HCT116 (cell line): ENCODE results near the gene RALGPS2. TPM values are rescaled to one million over a fixed set of nuclear protein-coding genes. Genes with fewer than 3 reads are reported as not detected.

Experiments
- ATAC-seq: fragments of 200-7000 bp; cut with Tn5 transposase; 2 replicates; pipeline ENCODE4 v1.9.1; 2020; ENCODE audit warnings: mild to moderate bottlenecking, moderate library complexity
- BruUV-seq: library from RNA; stranded (reverse); fragments of 400-500 nt; replicated peaks from 2 replicates; lab custom pipeline; 2021; lab: Mats Ljungman, UMichigan
- CTCF ChIA-PET: fragments of 300-600 bp; sonication (Branson Sonifier 250); formaldehyde crosslinking; loops from one replicate; lab custom pipeline; 2021; ENCODE audit warnings: antibody characterized with exemption; lab: Charles Lee
- POLR2A ChIA-PET: fragments of 300-600, 350-600 bp; sonication (Branson Sonifier 250); formaldehyde crosslinking; loops from one replicate; lab custom pipeline; 2021; ENCODE audit warnings: antibody characterized with exemption; lab: Charles Lee
- RAD21 ChIA-PET, 2 experiments: fragments of 300-600 bp; sonication (Branson Sonifier 250); formaldehyde crosslinking; loops; one replicate each; lab custom pipeline; 2023; ENCODE audit warnings: low total read pairs in 2 of 2; ENCODE audit not compliant: uncharacterized antibody in 2 of 2, unreplicated experiment in 2 of 2, low non-redundant PET in 1 of 2; lab: Charles Lee
- DNase-seq: peaks from one replicate; pipeline ENCODE4 v3.0.0-alpha.2; 2010; ENCODE audit warnings: low read depth, low spot score
- H2AFZ ChIP-seq: fragments of 200-600 bp; shearing (Covaris generic), sonication (generic); 2 replicates; pipeline ENCODE4 v1.6.1; 2017; ENCODE audit warnings: low read depth, mixed run types, mixed read lengths, antibody characterized with exemption, low read length; ENCODE audit not compliant: poor library complexity, severe bottlenecking
- H3K27ac ChIP-seq: 2 replicates; pipeline ENCODE4 v1.5.1; 2012; ENCODE audit warnings: low read depth, low read length
- H3K27me3 ChIP-seq: fragments of 200-600 bp; sonication (generic); 2 replicates; pipeline ENCODE4 v1.6.1; 2016; ENCODE audit warnings: mixed run types, low read length, mixed read lengths; ENCODE audit not compliant: insufficient read depth
- H3K36me3 ChIP-seq, 2 experiments: fragments of 200-500 bp in 1 of 2; fragments of 200-600 bp in 1 of 2; sonication (Bioruptor generic) in 1 of 2; sonication (generic) in 1 of 2; 2 replicates each; pipeline versions ENCODE4 v1.5.1 to v1.6.1; 2014 to 2016; ENCODE audit warnings: low read length in 2 of 2, inconsistent platforms in 1 of 2, mixed read lengths in 1 of 2, mixed run types in 1 of 2; ENCODE audit not compliant: insufficient read depth in 2 of 2, control insufficient read depth in 1 of 2
- H3K4me1 ChIP-seq, 2 experiments: fragments of 200-600 bp in 1 of 2; sonication (generic) in 1 of 2; 2 replicates each; pipeline versions ENCODE4 v1.5.1 to v1.6.1; 2012 to 2017; ENCODE audit warnings: low read length in 2 of 2, inconsistent platforms in 1 of 2, mild to moderate bottlenecking in 1 of 2, mixed read lengths in 1 of 2, mixed run types in 1 of 2, moderate library complexity in 1 of 2; ENCODE audit not compliant: insufficient read depth in 2 of 2, control insufficient read depth in 1 of 2
- H3K4me2 ChIP-seq: fragments of 200-600 bp; sonication (generic); 2 replicates; pipeline ENCODE4 v1.6.1; 2017; ENCODE audit warnings: mixed run types, low read length, mixed read lengths
- H3K4me3 ChIP-seq, 2 experiments: fragments of 200-600 bp in 1 of 2; sonication (generic) in 1 of 2; replicated peaks in 1 of 2; 2 replicates each; pipeline ENCODE4 v1.5.1; 2011 to 2016; ENCODE audit warnings: low read length in 2 of 2, control low read depth in 1 of 2, low read depth in 1 of 2, mild to moderate bottlenecking in 1 of 2, mixed read lengths in 1 of 2, mixed run types in 1 of 2
- H3K79me2 ChIP-seq: fragments of 200-600 bp; sonication (generic); 2 replicates; pipeline ENCODE4 v1.6.1; 2017; ENCODE audit warnings: mild to moderate bottlenecking, mixed run types, low read length, moderate library complexity, mixed read lengths; ENCODE audit not compliant: insufficient read depth
- H3K9ac ChIP-seq: fragments of 200-600 bp; sonication (generic); 2 replicates; pipeline ENCODE4 v1.6.1; 2016; ENCODE audit warnings: low read length, mixed read lengths
- H3K9me2 ChIP-seq: fragments of 200-600 bp; sonication (generic), shearing (Covaris generic); 2 replicates; pipeline ENCODE4 v1.6.1; 2017; ENCODE audit warnings: mixed run types, mild to moderate bottlenecking, moderate library complexity; ENCODE audit not compliant: insufficient read depth
- H3K9me3 ChIP-seq, 2 experiments: fragments of 200-500 bp in 1 of 2; fragments of 200-600 bp in 1 of 2; sonication (Bioruptor generic) in 1 of 2; sonication (generic) in 1 of 2; 2 replicates each; pipeline ENCODE4 v1.6.1; 2014 to 2017; ENCODE audit warnings: low read length in 2 of 2, mixed read lengths in 2 of 2, inconsistent platforms in 1 of 2, low read depth in 1 of 2, mild to moderate bottlenecking in 1 of 2, mixed run types in 1 of 2, moderate library complexity in 1 of 2; ENCODE audit not compliant: control insufficient read depth in 1 of 2, insufficient read depth in 1 of 2
- H4K20me1 ChIP-seq: fragments of 200-600 bp; sonication (generic), shearing (Covaris generic); 2 replicates; pipeline ENCODE4 v1.6.1; 2017; ENCODE audit warnings: mixed run types, mild to moderate bottlenecking, moderate library complexity; ENCODE audit not compliant: insufficient read depth
- CBX3 ChIP-seq: IDR thresholded peaks from 2 replicates; pipeline ENCODE4 v1.6.1; 2012; ENCODE audit warnings: low read depth
- CTCF ChIP-seq, 3 experiments: fragments of 200-600 bp in 1 of 3; sonication (generic) in 1 of 3; IDR thresholded peaks in 2 of 3; conservative IDR thresholded peaks in 1 of 3; 2 replicates each; pipeline ENCODE4 v1.5.1; 2012 to 2017; ENCODE audit warnings: low read depth in 2 of 3, low read length in 2 of 3, antibody characterized with exemption in 1 of 3, borderline replicate concordance in 1 of 3, control low read depth in 1 of 3, mild to moderate bottlenecking in 1 of 3, mixed read lengths in 1 of 3, mixed run types in 1 of 3, moderate library complexity in 1 of 3; ENCODE audit not compliant: insufficient read depth in 1 of 3
- EGR1 ChIP-seq: IDR thresholded peaks from 2 replicates; pipeline ENCODE4 v1.6.1; 2012; ENCODE audit warnings: low read depth
- ELF1 ChIP-seq: IDR thresholded peaks from 2 replicates; pipeline ENCODE4 v1.6.1; 2012; ENCODE audit warnings: low read depth, borderline replicate concordance
- EZH2 ChIP-seq: fragments of 200-600 bp; sonication (generic); IDR thresholded peaks from 2 replicates; pipeline ENCODE4 v1.6.1; 2017; ENCODE audit warnings: antibody characterized with exemption, mixed run types
- EZH2phosphoT487 ChIP-seq: fragments of 200-600 bp; IDR thresholded peaks from 2 replicates; pipeline ENCODE4 v1.6.1; 2018; ENCODE audit warnings: antibody characterized with exemption, borderline replicate concordance
- FOSL1 ChIP-seq: IDR thresholded peaks from 2 replicates; pipeline ENCODE4 v1.6.1; 2012; ENCODE audit warnings: low read depth
- MAX ChIP-seq: IDR thresholded peaks from 2 replicates; pipeline ENCODE4 v1.6.1; 2012
- POLR2A ChIP-seq: IDR thresholded peaks from 2 replicates; pipeline ENCODE4 v1.7.0; 2011; ENCODE audit warnings: borderline replicate concordance; ENCODE audit not compliant: insufficient read depth, insufficient read length; ENCODE audit errors: extremely low read depth
- POLR2AphosphoS5 ChIP-seq: IDR thresholded peaks from 2 replicates; pipeline ENCODE4 v1.6.1; 2011; ENCODE audit warnings: mild to moderate bottlenecking, low read depth, low read length, moderate library complexity
- SIN3A ChIP-seq: IDR thresholded peaks from 2 replicates; pipeline ENCODE4 v1.6.1; 2012; ENCODE audit warnings: low read depth
- SP1 ChIP-seq: IDR thresholded peaks from 2 replicates; pipeline ENCODE4 v1.6.1; 2012; ENCODE audit warnings: low read depth
- YY1 ChIP-seq: IDR thresholded peaks from 2 replicates; pipeline ENCODE4 v1.6.1; 2011; ENCODE audit warnings: low read length, low read depth, moderate library complexity, mild to moderate bottlenecking; ENCODE audit not compliant: insufficient replicate concordance; ENCODE audit errors: extremely low read depth
- ZFX ChIP-seq: fragments of 450-650 bp; IDR thresholded peaks from 2 replicates; pipeline ENCODE4 v1.6.1; 2017
- ZNF274 ChIP-seq: fragments of 200-500 bp; sonication (Bioruptor generic); IDR thresholded peaks from 2 replicates; pipeline ENCODE4 v1.6.1; 2014; ENCODE audit warnings: mild to moderate bottlenecking, low read depth, low read length, inconsistent platforms
- intact Hi-C: fragments of 100-400 bp; cut with micrococcal nuclease; formaldehyde crosslinking; loops from 2 replicates; pipeline ENCODE4 v1.10.0; 2022
- total RNA-seq: library from RNA; stranded (reverse); gene quantifications from one replicate; pipeline ENCODE4 v1.2.1, GENCODE V29; 2021; ENCODE audit not compliant: unreplicated experiment
- TF ChIP-seq, protein P1 (sequence below): IDR thresholded peaks from 2 replicates; pipeline ENCODE4 v1.6.1; 2011; ENCODE audit warnings: mild to moderate bottlenecking, low read length, moderate library complexity; ENCODE audit not compliant: insufficient replicate concordance; ENCODE audit errors: extremely low read depth
- TF ChIP-seq, protein P2 (sequence below): IDR thresholded peaks from 2 replicates; pipeline ENCODE4 v1.6.1; 2012; ENCODE audit warnings: low read depth

Gene RALGPS2
- total RNA-seq, 1 experiment from 2014 or later: 25.6 TPM

DNA sequence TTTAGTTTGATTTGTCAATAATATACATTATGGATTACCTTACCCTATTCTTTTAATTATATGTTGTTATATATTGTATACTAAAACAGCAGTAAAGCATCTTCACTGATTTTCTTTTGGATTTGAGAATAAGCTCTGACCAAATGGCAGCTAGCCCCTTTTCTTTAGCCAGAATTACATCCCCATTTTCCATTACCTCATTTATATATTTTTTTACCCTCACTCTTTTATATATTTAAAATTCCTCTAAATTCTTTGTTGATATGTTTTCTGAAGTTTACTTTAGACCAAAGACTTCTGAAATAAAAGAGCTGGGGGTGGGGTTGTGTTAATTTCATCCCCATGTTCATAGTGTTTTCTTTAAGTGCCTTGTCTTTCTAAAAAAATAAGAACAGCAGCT lies 121.3 kb downstream of the RALGPS2 start:
- ATAC-seq (no peak), DNase-seq (no peak)
- Histone ChIP-seq H3K79me2 (no peaks in the 10 kb centered on the region), H3K4me3 (no peak overlapping the region), H3K9me3 (no peaks in the 10 kb centered on the region), H3K36me3 (no peaks in the 10 kb centered on the region), H4K20me1 (no peaks in the 10 kb centered on the region), H3K4me2 (no peak overlapping the region), H3K9ac (no peak overlapping the region), H2AFZ (no peak overlapping the region), H3K9me2 (no peaks in the 10 kb centered on the region), H3K4me1 (peaks cover 6 to 12% of the 10 kb centered on the region in 2 experiments; a peak in 2 of 4 replicates), H3K27ac (no peak overlapping the region), H3K27me3 (no peaks in the 10 kb centered on the region)
- intact Hi-C loops: no loop called here
- TF ChIP-seq SIN3A (no peak), YY1 (no peak), POLR2A (no peak), ZFX (no peak), ZNF274 (no peak), CTCF (IDR thresholded peaks at IDR 0.05 in 2 of 3, conservative IDR thresholded peaks at IDR 0.05 in 1 of 3; ENCODE audit: borderline replicate concordance in 1 of 3, insufficient read depth in 1 of 3, low read depth in 2 of 3, low read length in 2 of 3) (no peak), ELF1 (no peak), EGR1 (no peak), SP1 (no peak), EZH2 (no peak), MAX (no peak), EZH2phosphoT487 (no peak), FOSL1 (no peak), CBX3 (no peak), POLR2AphosphoS5 (no peak)
- TF ChIP-seq, protein P1, sequence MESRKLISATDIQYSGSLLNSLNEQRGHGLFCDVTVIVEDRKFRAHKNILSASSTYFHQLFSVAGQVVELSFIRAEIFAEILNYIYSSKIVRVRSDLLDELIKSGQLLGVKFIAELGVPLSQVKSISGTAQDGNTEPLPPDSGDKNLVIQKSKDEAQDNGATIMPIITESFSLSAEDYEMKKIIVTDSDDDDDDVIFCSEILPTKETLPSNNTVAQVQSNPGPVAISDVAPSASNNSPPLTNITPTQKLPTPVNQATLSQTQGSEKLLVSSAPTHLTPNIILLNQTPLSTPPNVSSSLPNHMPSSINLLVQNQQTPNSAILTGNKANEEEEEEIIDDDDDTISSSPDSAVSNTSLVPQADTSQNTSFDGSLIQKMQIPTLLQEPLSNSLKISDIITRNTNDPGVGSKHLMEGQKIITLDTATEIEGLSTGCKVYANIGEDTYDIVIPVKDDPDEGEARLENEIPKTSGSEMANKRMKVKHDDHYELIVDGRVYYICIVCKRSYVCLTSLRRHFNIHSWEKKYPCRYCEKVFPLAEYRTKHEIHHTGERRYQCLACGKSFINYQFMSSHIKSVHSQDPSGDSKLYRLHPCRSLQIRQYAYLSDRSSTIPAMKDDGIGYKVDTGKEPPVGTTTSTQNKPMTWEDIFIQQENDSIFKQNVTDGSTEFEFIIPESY: no peak
- TF ChIP-seq, protein P2, sequence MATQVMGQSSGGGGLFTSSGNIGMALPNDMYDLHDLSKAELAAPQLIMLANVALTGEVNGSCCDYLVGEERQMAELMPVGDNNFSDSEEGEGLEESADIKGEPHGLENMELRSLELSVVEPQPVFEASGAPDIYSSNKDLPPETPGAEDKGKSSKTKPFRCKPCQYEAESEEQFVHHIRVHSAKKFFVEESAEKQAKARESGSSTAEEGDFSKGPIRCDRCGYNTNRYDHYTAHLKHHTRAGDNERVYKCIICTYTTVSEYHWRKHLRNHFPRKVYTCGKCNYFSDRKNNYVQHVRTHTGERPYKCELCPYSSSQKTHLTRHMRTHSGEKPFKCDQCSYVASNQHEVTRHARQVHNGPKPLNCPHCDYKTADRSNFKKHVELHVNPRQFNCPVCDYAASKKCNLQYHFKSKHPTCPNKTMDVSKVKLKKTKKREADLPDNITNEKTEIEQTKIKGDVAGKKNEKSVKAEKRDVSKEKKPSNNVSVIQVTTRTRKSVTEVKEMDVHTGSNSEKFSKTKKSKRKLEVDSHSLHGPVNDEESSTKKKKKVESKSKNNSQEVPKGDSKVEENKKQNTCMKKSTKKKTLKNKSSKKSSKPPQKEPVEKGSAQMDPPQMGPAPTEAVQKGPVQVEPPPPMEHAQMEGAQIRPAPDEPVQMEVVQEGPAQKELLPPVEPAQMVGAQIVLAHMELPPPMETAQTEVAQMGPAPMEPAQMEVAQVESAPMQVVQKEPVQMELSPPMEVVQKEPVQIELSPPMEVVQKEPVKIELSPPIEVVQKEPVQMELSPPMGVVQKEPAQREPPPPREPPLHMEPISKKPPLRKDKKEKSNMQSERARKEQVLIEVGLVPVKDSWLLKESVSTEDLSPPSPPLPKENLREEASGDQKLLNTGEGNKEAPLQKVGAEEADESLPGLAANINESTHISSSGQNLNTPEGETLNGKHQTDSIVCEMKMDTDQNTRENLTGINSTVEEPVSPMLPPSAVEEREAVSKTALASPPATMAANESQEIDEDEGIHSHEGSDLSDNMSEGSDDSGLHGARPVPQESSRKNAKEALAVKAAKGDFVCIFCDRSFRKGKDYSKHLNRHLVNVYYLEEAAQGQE: no peak
- BruUV-seq: no TSS peak
- ChIA-PET RAD21 (no interaction called here), POLR2A (no interaction called here), CTCF (no interaction called here)
